Ovary (tissue), 9 donors: ENCODE results near the gene SPRED2. TPM values are rescaled to one million over a fixed set of nuclear protein-coding genes. Genes with fewer than 3 reads are reported as not detected.

Experiments
- DNase-seq, 5 donors: peaks; one replicate each; pipeline ENCODE4 v3.0.0-alpha.2; 2019 to 2020
- H3K27ac ChIP-seq, 2 donors: fragments of 200-600 bp; one replicate each; pipeline versions ENCODE4 v1.5.1 to v1.8.0; 2019 to 2022
- H3K27me3 ChIP-seq: fragments of 200-600 bp; one replicate; pipeline ENCODE4 v1.8.0; 2022
- H3K36me3 ChIP-seq: fragments of 200-600 bp; sonication (generic); one replicate; pipeline ENCODE4 v1.5.1; 2019
- H3K4me1 ChIP-seq: one replicate; pipeline ENCODE4 v1.8.1; 2013; ENCODE audit warnings: mild to moderate bottlenecking, moderate library complexity; ENCODE audit not compliant: insufficient read depth
- H3K4me3 ChIP-seq: fragments of 200-600 bp; sonication (generic); one replicate; pipeline ENCODE4 v1.5.1; 2017
- H3K9me3 ChIP-seq, 2 donors: fragments of 200-600 bp in 1 of 2; sonication (generic) in 1 of 2; one replicate each; pipeline versions ENCODE4 v1.5.1 to v1.8.1; 2013 to 2019; ENCODE audit warnings: mild to moderate bottlenecking in 1 of 2, moderate library complexity in 1 of 2
- EP300 ChIP-seq: sonication (generic); formaldehyde crosslinking; IDR thresholded peaks from one replicate; pipeline ENCODE4 v1.6.1; 2017; ENCODE audit warnings: antibody characterized with exemption
- POLR2A ChIP-seq: fragments of 450-650 bp; IDR thresholded peaks from one replicate; pipeline ENCODE4 v1.6.1; 2017; ENCODE audit warnings: antibody characterized with exemption, mild to moderate bottlenecking, moderate library complexity
- WGBS, 3 donors: extraction: QIAGEN DNeasy Blood & Tissue Kit in 1 of 3; methylation state at CpG; one replicate each; pipeline versions ENCODE4 v1.1.5 to v1.1.7; 2013 to 2017; 5-methylcytosine and 5-hydroxymethylcytosine counted together
- intact Hi-C, 4 donors: fragments of 100-400 bp; cut with DNase I; formaldehyde crosslinking; loops; one replicate each; pipeline versions ENCODE4 v1.11.0 to v1.15.1; 2022 to 2023
- polyA plus RNA-seq, 2 donors: library from polyadenylated mRNA; stranded (reverse); fragments of 200-250 nt in 1 of 2; fragments of 350-450 nt in 1 of 2; fragmentation: Illumina TruSeq in 1 of 2; extraction: RNeasy Lipid Tissue Mini Kit (QIAGEN cat#74804) in 1 of 2; gene quantifications; one replicate each; pipeline ENCODE4 v1.2.3, GENCODE V29; 2013 to 2014
- total RNA-seq, 7 donors: library from RNA; depleted of rRNA in 2 of 7; stranded (reverse); fragments of >200 nt in 2 of 7; fragmentation: NEBNext Ultra II Directional in 3 of 7; extraction: Animal tissue kit (Norgen Biotek cat#: 25700) in 3 of 7; gene quantifications; one replicate each; pipeline versions ENCODE4 v1.1.0 to v1.2.4, GENCODE V29; 2016 to 2023
- TF ChIP-seq, protein P1 (sequence below), 3 donors: fragments of 450-650 bp in 2 of 3; fragments of 200-600 bp in 1 of 3; IDR thresholded peaks; one replicate each; pipeline versions ENCODE4 v1.5.1 to v1.8.0; 2016 to 2022; ENCODE audit warnings: antibody characterized with exemption in 3 of 3, mild to moderate bottlenecking in 1 of 3
- donor health status: DM: no; HTN: no; CAD: no; lungs with moderate emphysema.
- donor health status: DM: no; HTN: no; CAD: no.
- donor health status: Bipolar disorder and iron deficiency.
- donor health status: DM: yes; HTN: yes; CAD: no.
- donor health status: DM: no; HTN: no; CAD: no.
- donor health status: DM: yes; HTN: yes; CAD: no.

The SPRED2 gene
- total and polyA plus RNA-seq, 9 donors = 13.1 to 32.9 (median 17.6) TPM

GRCh38 chr2:65452150-65452895 lies 19.9 kb upstream of the SPRED2 start:
- TF ChIP-seq EP300 = no peak
- no peak for TF ChIP-seq POLR2A
- TF ChIP-seq, protein P1, sequence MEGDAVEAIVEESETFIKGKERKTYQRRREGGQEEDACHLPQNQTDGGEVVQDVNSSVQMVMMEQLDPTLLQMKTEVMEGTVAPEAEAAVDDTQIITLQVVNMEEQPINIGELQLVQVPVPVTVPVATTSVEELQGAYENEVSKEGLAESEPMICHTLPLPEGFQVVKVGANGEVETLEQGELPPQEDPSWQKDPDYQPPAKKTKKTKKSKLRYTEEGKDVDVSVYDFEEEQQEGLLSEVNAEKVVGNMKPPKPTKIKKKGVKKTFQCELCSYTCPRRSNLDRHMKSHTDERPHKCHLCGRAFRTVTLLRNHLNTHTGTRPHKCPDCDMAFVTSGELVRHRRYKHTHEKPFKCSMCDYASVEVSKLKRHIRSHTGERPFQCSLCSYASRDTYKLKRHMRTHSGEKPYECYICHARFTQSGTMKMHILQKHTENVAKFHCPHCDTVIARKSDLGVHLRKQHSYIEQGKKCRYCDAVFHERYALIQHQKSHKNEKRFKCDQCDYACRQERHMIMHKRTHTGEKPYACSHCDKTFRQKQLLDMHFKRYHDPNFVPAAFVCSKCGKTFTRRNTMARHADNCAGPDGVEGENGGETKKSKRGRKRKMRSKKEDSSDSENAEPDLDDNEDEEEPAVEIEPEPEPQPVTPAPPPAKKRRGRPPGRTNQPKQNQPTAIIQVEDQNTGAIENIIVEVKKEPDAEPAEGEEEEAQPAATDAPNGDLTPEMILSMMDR (IDR thresholded peaks at IDR 0.05) = no peak
- H3K36me3 ChIP-seq = no peaks in the 10 kb centered on the region
- H3K4me1 ChIP-seq = no peaks in the 10 kb centered on the region
- DNase-seq = no peak
- no peaks in the 10 kb centered on the region for H3K27me3 ChIP-seq
- H3K27ac ChIP-seq = no peak overlapping the region
- H3K4me3 ChIP-seq = no peak overlapping the region
- 52 to 67% (median 54%) methylated on average over 5 of the region's 5 CpGs for WGBS, 3 donors
- intact Hi-C loops = no loop called here
- H3K9me3 ChIP-seq = no peaks in the 10 kb centered on the region

- DNase-seq = no peak
- Histone ChIP-seq H3K27me3 (no peaks in the 10 kb centered on the region), H3K4me1 (no peaks in the 10 kb centered on the region), H3K9me3 (no peaks in the 10 kb centered on the region), H3K36me3 (no peaks in the 10 kb centered on the region), H3K4me3 (no peak overlapping the region), H3K27ac (no peak overlapping the region)
- intact Hi-C loops = no loop called here
- 32 to 68% (median 47%) methylated on average over 1 of the region's 1 CpG for WGBS, 3 donors
- TF ChIP-seq, protein P1 (IDR thresholded peaks at IDR 0.05) = no peak
- TF ChIP-seq EP300 = no peak
- TF ChIP-seq POLR2A = no peak
Observed at GRCh38 chr2:65450810-65451209, 18.4 kb upstream of the SPRED2 start.

- Histone ChIP-seq H3K27ac (no peak overlapping the region), H3K27me3 (no peaks in the 10 kb centered on the region), H3K4me1 (no peaks in the 10 kb centered on the region), H3K9me3 (no peaks in the 10 kb centered on the region), H3K36me3 (no peaks in the 10 kb centered on the region), H3K4me3 (no peak overlapping the region)
- 90 to 92% (median 90%) methylated on average over 3 of the region's 3 CpGs for WGBS, 3 donors
- no peak for TF ChIP-seq EP300
- TF ChIP-seq, protein P1 (IDR thresholded peaks at IDR 0.05) = no peak
- intact Hi-C loops = no loop called here
- DNase-seq = no peak
Observed at GRCh38 chr2:65450393-65450792, 18.0 kb upstream of the SPRED2 start.

DNA sequence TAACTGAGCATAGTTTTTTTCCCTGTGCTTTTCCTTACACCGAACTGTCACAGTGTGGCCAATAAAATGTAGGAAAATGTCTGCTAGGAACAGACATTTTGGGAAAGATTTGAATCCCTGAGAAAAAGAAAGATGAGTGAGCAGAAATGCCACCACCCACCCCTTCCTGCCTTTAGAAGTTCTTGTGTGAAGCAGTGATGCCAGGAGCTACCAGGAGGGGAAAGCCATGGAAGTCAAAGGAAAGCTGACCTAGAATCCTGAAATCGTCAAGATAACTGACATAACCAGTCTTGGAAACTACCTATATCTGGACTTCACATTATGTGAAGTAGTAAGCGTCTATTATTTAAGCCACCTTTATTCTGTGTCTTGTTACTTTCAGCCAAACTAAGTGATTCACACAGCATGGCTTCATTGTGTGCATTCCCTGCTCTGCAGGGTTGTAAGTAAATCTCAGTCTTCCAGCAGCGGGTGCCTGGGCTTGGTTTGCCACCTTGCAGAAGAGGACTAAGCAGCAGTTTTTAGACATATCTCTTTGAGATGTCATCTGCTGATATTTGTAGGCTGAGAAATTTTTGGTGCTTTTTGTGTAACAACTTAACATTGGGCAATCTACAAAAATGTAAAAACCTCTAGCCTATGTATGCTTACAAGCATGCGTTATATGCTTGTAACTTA lies 11.2 kb upstream of the SPRED2 start:
- TF ChIP-seq EP300 (no peak), POLR2A (no peak)
- TF ChIP-seq, protein P1 (IDR thresholded peaks at IDR 0.05) = no peak
- Histone ChIP-seq H3K36me3 (no peaks in the 10 kb centered on the region), H3K27me3 (no peaks in the 10 kb centered on the region), H3K4me3 (no peak overlapping the region), H3K4me1 (no peaks in the 10 kb centered on the region), H3K27ac (no peak overlapping the region), H3K9me3 (no peaks in the 10 kb centered on the region)
- intact Hi-C loops = no loop called here
- no peak for DNase-seq
- WGBS, 3 donors = 90 to 93% (median 92%) methylated on average over 5 of the region's 5 CpGs
